NCI-H446 (cell line): ENCODE results near the gene CFTR.
"Not testable (repeated sequence)": the region's sequence is repeated elsewhere in the genome, so short reads cannot be mapped to it uniquely, and the experiment has no call there.

Source experiments
- DNase-seq, 2 experiments: peaks; one replicate each; lab custom pipeline; 2025; lab: John Stamatoyannopoulos, UW

CFTR gene

DNA sequence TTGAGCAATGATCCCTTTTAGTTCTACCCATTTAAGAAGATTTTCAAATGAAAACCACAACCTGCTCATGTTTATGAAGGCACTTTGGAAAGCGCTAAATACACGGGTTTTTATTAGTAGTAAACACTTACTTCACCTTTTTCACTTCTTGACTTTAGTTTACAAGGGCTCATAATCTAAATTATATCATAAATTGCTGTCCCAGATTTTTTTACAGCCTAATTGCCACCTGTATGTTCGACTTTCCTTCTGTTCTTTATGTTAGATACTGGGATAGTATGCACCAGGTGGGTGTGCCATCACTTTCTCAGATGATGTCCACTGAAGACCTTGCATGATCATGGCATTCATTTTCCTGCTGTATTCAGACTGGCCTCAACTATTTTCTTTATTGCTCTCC, 22.5 kb downstream of the CFTR start:
- no peak for DNase-seq

DNA sequence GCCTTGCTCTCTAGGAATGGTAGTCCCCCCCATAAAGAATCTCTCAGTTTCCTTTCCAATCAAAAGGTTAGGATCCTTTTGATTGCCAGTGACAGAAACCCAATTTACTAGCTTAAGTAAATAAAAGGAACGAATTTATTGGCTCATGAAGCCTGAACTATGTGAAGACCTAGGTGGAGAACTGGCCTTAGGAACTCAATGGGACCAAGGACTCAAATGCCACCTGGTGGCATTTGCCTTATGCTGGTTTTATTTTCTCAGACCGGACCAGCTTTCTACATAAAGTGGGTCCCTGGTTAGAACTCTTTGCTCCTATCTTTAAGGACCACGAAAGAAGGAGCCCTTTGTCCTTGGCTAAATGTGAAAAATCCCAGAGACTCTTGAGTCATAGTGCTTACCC, 25.4 kb downstream of the CFTR start:
- DNase-seq: no peak

DNA sequence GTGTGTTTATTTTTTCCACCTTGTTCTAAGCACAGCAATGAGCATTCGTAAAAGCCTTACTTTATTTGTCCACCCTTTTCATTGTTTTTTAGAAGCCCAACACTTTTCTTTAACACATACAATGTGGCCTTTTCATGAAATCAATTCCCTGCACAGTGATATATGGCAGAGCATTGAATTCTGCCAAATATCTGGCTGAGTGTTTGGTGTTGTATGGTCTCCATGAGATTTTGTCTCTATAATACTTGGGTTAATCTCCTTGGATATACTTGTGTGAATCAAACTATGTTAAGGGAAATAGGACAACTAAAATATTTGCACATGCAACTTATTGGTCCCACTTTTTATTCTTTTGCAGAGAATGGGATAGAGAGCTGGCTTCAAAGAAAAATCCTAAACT, 28.9 kb downstream of the CFTR start:
- no peak for DNase-seq

DNA sequence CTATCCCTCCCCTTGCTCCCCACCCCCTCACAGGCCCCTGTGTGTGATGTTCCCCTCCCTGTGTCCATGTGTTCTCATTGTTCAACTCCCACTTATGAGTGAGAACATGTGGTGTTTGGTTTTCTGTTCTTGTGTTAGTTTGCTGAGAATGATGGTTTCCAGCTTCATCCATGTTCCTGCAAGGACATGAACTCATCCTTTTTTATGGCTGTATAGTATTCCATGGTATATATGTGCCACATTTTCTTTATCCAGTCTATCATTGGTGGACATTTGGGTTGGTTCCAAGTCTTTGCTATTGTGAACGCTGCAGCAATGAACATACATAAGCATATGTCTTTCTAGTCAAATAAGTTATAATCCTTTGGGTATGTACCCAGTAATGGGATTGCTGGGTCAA, 37.4 kb downstream of the CFTR start:
- not testable (repeated sequence) for DNase-seq

DNA sequence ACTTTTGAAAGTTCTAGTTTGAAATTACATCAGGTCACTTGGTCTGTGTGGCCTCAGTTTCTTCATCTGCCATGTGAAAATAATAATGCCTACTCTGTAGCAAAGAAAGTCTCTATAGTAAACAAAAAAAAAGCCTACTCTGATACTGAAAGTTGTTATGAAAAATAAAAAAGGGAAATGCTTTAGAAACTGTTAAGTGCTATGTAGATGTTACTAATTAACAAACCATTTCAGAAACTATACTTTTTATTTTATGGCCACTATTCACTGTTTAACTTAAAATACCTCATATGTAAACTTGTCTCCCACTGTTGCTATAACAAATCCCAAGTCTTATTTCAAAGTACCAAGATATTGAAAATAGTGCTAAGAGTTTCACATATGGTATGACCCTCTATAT, 50.6 kb downstream of the CFTR start:
- DNase-seq: no peak

DNA sequence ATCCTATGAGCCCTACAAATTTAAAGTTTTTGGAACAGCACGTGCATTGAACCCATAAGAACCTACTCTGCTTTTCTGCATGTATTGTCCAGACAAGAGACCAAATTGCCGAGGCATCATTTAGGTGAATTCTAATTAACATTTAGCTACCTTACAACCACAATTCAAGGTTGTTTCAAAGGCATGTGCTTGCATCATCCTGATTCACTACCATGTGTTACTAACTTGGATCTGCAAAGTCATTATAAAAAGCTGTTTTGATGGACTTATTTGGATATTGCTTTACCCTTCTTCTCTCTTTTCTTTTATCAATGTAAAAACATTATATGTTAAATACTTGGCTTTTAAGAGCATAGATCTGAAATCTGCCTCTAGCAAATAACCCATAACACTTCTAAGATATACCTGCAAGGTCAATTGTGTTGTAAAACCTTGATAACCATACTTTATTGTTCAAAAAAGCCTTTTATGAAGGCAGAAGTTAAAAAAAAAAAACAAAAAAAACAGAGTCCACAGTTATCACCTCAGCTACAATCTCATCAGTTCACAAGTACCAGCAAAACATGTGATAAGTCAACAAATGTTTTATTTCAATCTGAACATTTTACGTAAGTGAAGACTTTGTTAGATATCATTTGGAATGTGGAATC, 51.9 kb downstream of the CFTR start:
- no peak for DNase-seq

DNA sequence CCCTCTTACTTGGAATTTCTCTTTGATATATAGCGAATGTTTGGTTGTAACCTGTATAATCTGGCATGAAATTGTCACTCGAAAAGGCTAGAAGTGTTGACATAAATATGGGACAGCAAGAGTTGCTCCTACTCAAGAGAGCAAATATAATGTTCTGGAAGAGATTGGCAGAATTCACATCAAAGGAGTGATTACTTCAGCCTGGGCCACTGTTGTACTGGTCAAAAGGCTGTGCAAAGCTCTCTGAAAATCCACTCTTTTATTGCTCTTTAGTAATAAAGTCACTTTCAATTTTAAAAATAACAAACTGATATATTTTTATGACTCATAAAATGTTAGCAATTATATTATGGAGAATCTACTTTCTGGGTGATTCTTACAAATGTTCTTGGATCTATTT, 58.2 kb downstream of the CFTR start:
- DNase-seq: no peak

DNA sequence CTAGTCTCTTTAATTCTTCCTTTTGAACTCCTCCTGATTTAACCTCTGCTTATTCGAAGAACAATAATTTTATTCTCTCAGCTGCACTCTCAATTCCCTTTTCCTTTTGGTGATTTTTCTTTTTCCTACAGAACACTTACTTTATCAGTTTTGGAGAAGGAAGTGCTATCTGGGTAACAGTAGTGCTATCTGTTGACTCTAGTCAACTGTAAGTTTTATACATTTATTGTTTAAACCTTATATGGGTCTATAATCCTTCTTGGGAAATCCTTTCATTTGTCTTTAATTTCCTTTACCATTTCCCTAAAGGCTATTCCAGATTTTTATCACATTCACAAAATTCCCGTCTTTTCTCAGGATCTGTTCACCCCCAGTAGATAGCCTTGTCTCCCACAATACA, 64.2 kb downstream of the CFTR start:
- no peak for DNase-seq

DNA sequence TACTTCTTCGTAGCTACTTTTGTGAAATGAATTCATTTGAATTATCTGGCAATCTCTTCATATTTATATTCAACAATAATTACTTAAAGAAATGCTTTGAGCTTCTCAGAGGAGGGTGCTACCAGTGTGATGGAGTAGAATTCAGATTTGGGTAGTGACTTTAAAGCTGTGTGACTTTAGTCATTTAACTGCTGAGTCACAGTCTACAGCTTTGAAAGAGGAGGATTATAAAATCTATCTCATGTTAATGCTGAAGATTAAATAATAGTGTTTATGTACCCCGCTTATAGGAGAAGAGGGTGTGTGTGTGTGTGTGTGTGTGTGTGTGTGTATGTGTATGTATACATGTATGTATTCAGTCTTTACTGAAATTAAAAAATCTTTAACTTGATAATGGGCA, 68.2 kb downstream of the CFTR start:
- no peak for DNase-seq

DNA sequence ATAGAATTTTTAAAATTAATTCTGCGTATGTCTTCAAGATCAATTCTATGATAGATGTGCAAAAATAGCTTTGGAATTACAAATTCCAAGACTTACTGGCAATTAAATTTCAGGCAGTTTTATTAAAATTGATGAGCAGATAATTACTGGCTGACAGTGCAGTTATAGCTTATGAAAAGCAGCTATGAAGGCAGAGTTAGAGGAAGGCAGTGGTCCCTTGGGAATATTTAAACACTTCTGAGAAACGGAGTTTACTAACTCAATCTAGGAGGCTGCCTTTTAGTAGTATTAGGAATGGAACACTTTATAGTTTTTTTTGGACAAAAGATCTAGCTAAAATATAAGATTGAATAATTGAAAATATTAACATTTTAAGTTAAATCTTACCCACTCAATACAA, 70.8 kb downstream of the CFTR start:
- no peak for DNase-seq

DNA sequence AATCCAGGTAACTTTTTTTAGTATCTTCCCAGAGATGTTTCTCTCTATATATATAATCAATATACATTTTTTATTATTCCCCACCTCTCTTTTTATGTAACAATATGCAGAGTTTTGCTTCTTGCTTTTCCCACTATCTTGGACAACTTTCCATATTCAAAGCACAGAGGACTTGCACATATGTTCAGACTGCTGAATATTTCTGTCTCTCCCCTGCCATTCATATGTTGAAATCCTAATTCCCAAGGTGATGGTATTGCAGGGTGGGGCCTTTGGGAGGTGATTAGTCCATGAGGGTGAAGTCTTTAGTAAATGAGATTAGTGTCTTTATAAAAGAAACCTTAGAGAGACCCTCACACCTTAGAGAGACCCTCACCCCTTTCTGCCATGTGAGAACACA, 72.8 kb downstream of the CFTR start:
- DNase-seq: no peak

DNA sequence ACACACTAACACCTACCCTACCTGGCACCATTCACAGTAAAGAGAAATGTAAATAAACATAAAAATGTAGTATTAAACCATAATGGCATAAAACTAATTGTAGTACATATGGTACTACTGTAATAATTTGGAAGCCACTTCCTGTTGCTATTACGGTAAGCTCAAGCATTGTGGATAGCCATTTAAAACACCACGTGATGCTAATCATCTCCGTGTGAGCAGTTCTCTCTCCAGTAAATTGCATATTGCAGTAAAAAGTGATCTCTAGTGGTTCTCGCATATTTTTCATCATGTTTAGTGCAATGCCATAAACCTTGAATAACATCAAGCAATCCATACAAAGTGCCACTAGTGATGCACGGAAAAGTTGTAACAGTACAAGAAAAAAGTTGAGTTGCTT, 75.4 kb downstream of the CFTR start:
- no peak for DNase-seq

DNA sequence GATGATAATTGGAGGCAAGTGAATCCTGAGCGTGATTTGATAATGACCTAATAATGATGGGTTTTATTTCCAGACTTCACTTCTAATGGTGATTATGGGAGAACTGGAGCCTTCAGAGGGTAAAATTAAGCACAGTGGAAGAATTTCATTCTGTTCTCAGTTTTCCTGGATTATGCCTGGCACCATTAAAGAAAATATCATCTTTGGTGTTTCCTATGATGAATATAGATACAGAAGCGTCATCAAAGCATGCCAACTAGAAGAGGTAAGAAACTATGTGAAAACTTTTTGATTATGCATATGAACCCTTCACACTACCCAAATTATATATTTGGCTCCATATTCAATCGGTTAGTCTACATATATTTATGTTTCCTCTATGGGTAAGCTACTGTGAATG, 79.6 kb downstream of the CFTR start:
- DNase-seq: no peak

DNA sequence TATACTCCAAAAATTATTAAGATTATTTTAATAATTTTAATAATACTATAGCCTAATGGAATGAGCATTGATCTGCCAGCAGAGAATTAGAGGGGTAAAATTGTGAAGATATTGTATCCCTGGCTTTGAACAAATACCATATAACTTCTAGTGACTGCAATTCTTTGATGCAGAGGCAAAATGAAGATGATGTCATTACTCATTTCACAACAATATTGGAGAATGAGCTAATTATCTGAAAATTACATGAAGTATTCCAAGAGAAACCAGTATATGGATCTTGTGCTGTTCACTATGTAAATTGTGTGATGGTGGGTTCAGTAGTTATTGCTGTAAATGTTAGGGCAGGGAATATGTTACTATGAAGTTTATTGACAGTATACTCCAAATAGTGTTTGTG, 80.2 kb downstream of the CFTR start:
- DNase-seq: no peak

DNA sequence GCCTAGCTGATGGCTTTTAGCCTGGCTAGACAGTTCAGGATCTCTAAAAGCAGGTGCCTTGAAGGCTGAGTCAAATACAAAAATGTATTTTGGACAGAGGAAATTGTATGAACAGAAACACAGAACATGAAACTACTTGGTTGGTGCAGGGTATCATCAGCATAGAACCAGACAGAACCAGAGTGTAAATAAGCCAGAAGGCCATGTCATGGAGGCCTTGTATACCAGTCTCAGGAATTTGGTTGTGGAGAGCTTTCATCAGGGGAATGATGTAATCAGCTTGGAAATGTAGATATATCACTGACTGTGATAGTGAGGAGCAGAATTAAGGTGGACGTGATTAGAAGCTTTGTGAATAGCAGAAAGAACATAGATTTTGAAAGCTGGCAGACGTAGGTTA, 82.9 kb downstream of the CFTR start:
- no peak for DNase-seq

DNA sequence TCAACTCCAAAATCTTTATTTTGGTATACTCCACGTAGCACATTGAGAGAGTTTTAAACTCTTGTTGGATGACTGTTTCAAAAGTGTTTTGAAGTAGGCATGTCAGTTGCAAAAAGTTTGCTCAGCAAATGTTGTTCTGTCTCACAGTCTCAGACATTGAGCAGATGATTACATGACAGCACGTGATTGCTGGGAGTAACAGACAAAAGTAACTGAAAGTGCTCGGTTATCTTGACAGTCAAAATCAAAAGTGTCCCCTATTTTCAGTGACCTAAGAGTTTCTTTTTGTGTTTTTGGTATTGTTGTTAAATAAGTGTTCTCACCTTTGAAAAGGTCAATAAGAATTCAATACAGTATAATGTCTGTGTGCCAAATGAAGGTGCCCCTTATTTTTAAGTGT, 84.3 kb downstream of the CFTR start:
- no peak for DNase-seq

DNA sequence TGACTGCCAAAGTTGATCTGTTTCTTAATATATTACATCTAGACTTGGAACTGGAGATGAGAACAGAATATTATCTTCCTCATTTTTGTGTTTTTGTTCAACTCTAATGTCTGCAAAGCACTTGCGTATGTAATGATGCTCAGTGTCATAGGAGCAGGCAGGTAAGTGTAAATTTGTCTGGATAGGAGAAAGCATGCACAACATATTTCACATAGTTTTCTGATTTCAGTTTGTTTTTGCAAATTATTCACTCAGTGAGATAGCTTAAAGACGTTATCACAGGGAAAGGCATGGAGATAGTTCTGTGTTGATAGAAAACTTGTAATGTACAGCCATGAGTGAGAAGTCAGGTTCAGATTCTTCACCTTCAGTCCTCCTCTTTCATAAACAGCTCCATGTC, 84.8 kb downstream of the CFTR start:
- DNase-seq: no peak

DNA sequence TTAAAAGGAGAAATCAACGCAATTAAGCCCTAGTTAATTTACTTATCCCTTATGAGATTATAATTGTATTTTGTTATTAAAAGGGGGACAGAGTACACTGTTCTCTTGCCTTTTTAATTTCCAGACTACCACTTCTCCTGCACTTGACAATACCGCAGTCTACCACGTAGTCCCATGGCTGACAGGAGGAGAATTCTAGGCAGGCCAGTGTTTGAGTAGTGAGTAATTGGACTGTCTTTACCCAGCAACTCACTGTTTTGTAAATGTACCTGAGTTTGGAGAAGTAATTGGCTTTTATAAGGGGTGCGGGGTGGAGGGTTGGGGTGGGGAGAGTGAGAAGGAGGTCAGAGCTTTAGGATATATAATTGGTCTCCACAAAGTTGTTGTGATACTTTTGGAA, 85.4 kb downstream of the CFTR start:
- DNase-seq: no peak

DNA sequence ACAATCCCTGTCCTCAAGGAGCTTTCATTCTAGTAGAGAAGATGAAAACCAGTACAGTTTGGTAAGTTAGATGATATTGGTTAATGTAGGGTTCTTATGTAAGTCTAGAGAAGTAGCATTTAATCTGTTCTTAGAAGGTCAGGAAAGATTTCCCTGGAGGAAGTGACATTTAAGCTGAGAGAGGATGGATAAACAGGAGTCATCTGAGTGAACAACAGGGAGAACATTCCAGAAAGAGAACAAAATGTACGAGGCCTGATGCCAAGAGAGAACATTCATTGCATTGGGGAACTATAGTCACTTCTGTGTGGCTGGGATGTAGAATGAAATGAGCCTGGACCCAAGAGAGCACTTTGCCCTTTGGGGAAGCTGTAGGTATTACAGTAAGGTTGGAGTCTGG, 88.0 kb downstream of the CFTR start:
- DNase-seq: no peak

DNA sequence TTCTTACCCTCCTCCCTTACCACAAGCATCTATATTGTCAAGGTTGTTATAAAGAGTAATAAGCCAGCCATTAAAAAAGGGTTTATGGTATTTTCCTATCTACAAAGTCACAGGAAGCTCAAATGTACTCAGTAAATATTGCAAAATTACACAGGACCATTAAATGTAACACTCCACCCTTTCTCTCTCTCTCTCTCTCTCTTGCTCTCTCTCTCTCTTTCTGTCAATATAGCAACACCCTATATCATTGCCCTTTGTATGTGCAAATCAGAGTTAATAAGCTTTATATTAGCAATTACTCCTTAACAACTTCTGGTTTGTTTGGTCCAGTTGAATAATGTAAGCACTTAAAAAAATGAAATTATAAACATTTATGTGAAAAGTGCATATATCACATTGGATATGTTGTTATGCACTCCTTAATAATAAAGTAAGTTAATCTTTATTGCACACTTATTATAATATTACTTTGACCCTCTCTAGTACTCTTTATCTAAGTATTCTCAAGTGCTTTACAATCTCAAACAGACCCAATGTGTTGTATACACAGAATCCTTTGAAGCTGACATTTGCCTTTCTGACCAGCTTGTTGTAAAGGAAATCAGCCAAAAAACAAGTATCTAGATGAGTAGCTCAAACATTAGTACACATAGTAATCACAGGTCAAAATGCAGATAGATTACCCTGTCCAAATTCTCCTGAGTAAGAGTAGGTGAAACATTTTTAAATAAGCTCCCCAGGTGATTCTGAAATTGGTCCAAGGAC, 93.2 kb downstream of the CFTR start:
- no peak for DNase-seq

DNA sequence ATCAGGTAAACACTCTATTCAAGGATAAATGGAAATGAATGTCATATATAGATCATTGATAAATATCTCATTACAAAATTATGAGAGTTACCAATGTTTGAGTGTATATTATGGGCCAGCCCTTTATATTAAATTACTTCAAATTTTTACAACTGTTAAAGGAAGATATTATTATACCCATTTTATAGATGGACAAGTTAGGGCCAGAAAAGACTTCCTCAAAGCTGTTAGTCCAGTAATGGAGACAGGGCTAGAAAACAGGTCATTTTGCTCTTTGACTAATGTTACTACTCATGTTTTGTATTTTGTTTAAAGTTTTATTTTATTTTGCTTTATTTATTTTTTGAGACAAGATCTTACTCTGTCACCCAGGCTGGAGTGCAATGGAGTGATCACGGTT, 101.6 kb downstream of the CFTR start:
- DNase-seq: no peak

DNA sequence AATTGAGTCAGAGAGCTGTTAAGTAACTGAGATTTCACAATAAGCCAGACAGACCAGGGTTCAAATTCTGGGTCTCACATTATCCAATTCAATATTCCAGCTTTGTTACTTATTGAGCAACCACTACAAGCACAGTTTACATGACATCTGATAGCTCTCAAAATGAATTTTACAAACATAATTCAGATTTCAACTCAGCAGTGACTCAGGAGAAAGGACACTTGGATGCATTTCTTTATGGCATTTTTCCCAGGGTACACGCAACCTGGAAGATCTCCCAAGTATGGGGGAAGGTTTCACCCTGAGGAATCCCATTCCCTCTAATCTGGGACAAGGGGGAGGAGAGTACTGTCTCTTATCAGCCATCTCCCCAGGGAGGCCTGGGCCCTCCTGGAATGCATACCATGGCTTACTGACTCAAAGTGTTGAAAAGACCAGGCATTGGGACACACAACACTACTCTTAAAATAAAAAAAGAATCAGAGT, 102.4 kb downstream of the CFTR start:
- DNase-seq: no peak

DNA sequence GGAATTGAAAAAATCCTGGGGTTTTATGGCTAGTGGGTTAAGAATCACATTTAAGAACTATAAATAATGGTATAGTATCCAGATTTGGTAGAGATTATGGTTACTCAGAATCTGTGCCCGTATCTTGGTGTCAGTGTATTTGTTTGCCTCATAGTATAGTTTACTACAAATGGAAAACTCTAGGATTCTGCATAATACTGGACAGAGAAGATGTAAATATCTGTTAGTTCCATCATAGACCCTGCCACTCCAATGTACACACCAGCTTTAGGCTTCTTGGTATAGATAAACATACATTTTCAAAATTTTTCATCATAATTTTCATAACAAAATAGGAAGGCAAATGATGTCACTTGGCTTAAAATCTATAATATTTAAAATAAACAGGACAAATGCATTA, 108.1 kb downstream of the CFTR start:
- no peak for DNase-seq

DNA sequence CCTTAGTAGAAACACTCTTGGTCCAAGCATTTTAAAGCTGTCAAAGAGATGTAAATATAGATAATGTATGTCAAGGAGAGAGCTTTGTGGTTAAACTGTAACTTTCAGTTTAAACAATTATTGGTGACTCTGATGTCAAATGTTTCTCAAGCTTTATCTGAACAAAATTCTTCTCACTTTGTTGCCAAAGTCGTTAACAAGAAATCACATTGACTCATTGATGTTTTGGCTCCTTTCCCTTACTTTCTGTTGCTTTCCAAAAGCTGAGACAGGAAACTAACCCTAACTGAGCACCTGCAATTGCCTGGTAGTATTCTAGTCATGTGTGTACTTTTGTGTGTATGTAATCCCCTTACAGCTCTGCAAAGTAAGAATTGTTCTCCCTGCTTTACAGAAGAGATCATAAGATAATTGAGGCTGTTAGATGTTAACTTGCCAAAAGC, 108.5 kb downstream of the CFTR start:
- DNase-seq: no peak
